Measurements from ENCODE around the gene EPHB3. TPM values are rescaled to one million over a fixed set of nuclear protein-coding genes. Genes with fewer than 3 reads are reported as not detected.

Gene EPHB3
- total and polyA plus RNA-seq, 4 donors: 0.14 to 1.8 (median 0.67) TPM

DNA sequence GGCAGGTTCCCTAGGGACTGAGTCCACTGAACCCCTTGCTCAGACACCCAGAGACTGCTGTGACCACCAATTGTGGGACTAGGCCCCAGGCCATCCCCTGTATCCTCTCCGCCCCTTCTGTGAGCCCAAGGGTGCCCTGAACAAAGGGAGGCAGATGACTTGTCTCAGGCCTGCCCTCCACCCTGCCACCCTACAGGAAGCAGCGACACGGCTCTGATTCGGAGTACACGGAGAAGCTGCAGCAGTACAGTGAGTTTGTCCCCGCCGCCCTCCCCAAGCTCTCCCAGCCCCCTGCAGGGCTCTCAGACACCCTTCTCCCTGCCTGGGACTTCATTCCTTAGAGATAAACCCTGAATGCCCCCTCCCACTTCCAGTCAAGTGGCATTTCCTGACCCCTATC lies 16.6 kb downstream of the EPHB3 start (continued):
- no peak for TF ChIP-seq EGR1 (IDR thresholded peaks at IDR 0.05; ENCODE audit: low read depth in 2 of 2)
- TF ChIP-seq RXRA (IDR thresholded peaks at IDR 0.05): no peak

DNA sequence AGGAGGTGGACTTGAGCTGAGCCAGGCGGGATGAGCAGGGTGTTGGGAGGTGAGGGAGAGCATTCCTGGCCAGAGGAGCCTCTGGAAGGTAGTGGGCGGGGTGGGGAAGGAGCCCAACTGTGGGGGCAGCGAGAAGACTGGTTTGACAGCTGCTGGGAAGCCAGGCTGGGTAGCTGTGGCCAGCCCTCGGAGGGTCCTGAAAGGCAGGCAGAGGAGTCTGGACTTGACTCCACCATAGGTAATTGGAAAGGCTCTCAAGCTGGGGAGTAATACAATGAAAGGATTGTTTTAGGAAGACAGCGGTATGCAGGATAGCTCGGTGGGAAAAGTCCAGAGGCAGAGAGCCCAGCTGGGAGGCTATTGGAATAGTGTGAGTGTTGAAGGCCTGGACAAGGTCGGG lies 17.2 kb downstream of the EPHB3 start:
- Histone ChIP-seq H3K9ac (ENCODE audit: low read depth in 1 of 2, low read length in 2 of 2) (no peak overlapping the region), H3K27ac (ENCODE audit: low read depth in 1 of 2, low read length in 2 of 2) (no peak overlapping the region), H3K4me3 (ENCODE audit: low read depth in 1 of 3, low read length in 3 of 3) (no peak overlapping the region), H3K36me3 (ENCODE audit: control insufficient read depth in 4 of 4, insufficient read depth in 3 of 4, low read depth in 1 of 4, low read length in 3 of 4) (no peaks in the 10 kb centered on the region), H3K4me1 (ENCODE audit: control insufficient read depth in 4 of 4, insufficient read depth in 4 of 4, low read length in 3 of 4) (peaks cover 17 to 29% (median 27%) of the 10 kb centered on the region in 4 donors), H3K27me3 (ENCODE audit: control insufficient read depth in 4 of 4, insufficient read depth in 4 of 4, low read length in 3 of 4) (no peaks in the 10 kb centered on the region), H3K9me3 (ENCODE audit: control insufficient read depth in 4 of 4, low read length in 3 of 4) (no peaks in the 10 kb centered on the region)
- TF ChIP-seq, protein P1, sequence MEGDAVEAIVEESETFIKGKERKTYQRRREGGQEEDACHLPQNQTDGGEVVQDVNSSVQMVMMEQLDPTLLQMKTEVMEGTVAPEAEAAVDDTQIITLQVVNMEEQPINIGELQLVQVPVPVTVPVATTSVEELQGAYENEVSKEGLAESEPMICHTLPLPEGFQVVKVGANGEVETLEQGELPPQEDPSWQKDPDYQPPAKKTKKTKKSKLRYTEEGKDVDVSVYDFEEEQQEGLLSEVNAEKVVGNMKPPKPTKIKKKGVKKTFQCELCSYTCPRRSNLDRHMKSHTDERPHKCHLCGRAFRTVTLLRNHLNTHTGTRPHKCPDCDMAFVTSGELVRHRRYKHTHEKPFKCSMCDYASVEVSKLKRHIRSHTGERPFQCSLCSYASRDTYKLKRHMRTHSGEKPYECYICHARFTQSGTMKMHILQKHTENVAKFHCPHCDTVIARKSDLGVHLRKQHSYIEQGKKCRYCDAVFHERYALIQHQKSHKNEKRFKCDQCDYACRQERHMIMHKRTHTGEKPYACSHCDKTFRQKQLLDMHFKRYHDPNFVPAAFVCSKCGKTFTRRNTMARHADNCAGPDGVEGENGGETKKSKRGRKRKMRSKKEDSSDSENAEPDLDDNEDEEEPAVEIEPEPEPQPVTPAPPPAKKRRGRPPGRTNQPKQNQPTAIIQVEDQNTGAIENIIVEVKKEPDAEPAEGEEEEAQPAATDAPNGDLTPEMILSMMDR (IDR thresholded peaks at IDR 0.05; ENCODE audit: low read depth, low read length, missing input control): no peak
- TF ChIP-seq, protein P2, sequence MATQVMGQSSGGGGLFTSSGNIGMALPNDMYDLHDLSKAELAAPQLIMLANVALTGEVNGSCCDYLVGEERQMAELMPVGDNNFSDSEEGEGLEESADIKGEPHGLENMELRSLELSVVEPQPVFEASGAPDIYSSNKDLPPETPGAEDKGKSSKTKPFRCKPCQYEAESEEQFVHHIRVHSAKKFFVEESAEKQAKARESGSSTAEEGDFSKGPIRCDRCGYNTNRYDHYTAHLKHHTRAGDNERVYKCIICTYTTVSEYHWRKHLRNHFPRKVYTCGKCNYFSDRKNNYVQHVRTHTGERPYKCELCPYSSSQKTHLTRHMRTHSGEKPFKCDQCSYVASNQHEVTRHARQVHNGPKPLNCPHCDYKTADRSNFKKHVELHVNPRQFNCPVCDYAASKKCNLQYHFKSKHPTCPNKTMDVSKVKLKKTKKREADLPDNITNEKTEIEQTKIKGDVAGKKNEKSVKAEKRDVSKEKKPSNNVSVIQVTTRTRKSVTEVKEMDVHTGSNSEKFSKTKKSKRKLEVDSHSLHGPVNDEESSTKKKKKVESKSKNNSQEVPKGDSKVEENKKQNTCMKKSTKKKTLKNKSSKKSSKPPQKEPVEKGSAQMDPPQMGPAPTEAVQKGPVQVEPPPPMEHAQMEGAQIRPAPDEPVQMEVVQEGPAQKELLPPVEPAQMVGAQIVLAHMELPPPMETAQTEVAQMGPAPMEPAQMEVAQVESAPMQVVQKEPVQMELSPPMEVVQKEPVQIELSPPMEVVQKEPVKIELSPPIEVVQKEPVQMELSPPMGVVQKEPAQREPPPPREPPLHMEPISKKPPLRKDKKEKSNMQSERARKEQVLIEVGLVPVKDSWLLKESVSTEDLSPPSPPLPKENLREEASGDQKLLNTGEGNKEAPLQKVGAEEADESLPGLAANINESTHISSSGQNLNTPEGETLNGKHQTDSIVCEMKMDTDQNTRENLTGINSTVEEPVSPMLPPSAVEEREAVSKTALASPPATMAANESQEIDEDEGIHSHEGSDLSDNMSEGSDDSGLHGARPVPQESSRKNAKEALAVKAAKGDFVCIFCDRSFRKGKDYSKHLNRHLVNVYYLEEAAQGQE (IDR thresholded peaks at IDR 0.05): no peak
- TF ChIP-seq SP1 (IDR thresholded peaks at IDR 0.05) (no peak), YY1 (IDR thresholded peaks at IDR 0.05) (no peak), NR2F2 (IDR thresholded peaks at IDR 0.05) (no peak), RAD21 (IDR thresholded peaks at IDR 0.05) (no peak), EGR1 (IDR thresholded peaks at IDR 0.05; ENCODE audit: low read depth in 2 of 2) (no peak), FOXA2 (IDR thresholded peaks at IDR 0.05) (no peak)
- TF ChIP-seq, protein P3, sequence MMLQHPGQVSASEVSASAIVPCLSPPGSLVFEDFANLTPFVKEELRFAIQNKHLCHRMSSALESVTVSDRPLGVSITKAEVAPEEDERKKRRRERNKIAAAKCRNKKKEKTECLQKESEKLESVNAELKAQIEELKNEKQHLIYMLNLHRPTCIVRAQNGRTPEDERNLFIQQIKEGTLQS (IDR thresholded peaks at IDR 0.05): no peak
- TF ChIP-seq, protein P4, sequence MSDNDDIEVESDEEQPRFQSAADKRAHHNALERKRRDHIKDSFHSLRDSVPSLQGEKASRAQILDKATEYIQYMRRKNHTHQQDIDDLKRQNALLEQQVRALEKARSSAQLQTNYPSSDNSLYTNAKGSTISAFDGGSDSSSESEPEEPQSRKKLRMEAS (IDR thresholded peaks at IDR 0.05): no peak
- TF ChIP-seq, protein P5, sequence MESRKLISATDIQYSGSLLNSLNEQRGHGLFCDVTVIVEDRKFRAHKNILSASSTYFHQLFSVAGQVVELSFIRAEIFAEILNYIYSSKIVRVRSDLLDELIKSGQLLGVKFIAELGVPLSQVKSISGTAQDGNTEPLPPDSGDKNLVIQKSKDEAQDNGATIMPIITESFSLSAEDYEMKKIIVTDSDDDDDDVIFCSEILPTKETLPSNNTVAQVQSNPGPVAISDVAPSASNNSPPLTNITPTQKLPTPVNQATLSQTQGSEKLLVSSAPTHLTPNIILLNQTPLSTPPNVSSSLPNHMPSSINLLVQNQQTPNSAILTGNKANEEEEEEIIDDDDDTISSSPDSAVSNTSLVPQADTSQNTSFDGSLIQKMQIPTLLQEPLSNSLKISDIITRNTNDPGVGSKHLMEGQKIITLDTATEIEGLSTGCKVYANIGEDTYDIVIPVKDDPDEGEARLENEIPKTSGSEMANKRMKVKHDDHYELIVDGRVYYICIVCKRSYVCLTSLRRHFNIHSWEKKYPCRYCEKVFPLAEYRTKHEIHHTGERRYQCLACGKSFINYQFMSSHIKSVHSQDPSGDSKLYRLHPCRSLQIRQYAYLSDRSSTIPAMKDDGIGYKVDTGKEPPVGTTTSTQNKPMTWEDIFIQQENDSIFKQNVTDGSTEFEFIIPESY (IDR thresholded peaks at IDR 0.05): no peak
- DNase-seq (ENCODE audit: low spot score): no peak
- WGBS: 86% methylated on average over 7 of the region's 7 CpGs

DNA sequence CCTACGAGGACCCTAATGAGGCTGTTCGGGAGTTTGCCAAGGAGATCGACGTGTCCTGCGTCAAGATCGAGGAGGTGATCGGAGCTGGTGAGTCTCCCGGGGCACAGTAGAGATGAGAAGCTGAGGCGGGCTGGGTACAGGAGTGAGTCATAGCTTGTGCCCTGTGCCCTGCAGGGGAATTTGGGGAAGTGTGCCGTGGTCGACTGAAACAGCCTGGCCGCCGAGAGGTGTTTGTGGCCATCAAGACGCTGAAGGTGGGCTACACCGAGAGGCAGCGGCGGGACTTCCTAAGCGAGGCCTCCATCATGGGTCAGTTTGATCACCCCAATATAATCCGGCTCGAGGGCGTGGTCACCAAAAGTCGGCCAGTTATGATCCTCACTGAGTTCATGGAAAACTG lies 17.9 kb downstream of the EPHB3 start:
- H3K4me1 ChIP-seq (ENCODE audit: control insufficient read depth in 4 of 4, insufficient read depth in 4 of 4, low read length in 3 of 4): peaks cover 17 to 35% (median 29%) of the 10 kb centered on the region in 4 donors
- no peaks in the 10 kb centered on the region for H3K9me3 ChIP-seq (ENCODE audit: control insufficient read depth in 4 of 4, low read length in 3 of 4)
- no peak overlapping the region for H3K27ac ChIP-seq (ENCODE audit: low read depth in 1 of 2, low read length in 2 of 2)
- no peaks in the 10 kb centered on the region for H3K36me3 ChIP-seq (ENCODE audit: control insufficient read depth in 4 of 4, insufficient read depth in 3 of 4, low read depth in 1 of 4, low read length in 3 of 4)
- no peak for DNase-seq (ENCODE audit: low spot score)
- WGBS: 87% methylated on average over 22 of the region's 22 CpGs
- no peak overlapping the region for H3K9ac ChIP-seq (ENCODE audit: low read depth in 1 of 2, low read length in 2 of 2)
- no peaks in the 10 kb centered on the region for H3K27me3 ChIP-seq (ENCODE audit: control insufficient read depth in 4 of 4, insufficient read depth in 4 of 4, low read length in 3 of 4)
- H3K4me3 ChIP-seq (ENCODE audit: low read depth in 1 of 3, low read length in 3 of 3): no peak overlapping the region
- TF ChIP-seq, protein P4 (IDR thresholded peaks at IDR 0.05): no peak
- TF ChIP-seq HNF4G (IDR thresholded peaks at IDR 0.05) (no peak), SP1 (IDR thresholded peaks at IDR 0.05) (no peak), JUND (IDR thresholded peaks at IDR 0.05) (no peak), GABPA (IDR thresholded peaks at IDR 0.05 in 1 of 2, conservative IDR thresholded peaks at IDR 0.05 in 1 of 2) (no peak), EGR1 (IDR thresholded peaks at IDR 0.05; ENCODE audit: low read depth in 2 of 2) (no peak), TAF1 (conservative IDR thresholded peaks at IDR 0.05) (no peak), RAD21 (IDR thresholded peaks at IDR 0.05) (no peak), NR2F2 (IDR thresholded peaks at IDR 0.05) (no peak), FOXA1 (IDR thresholded peaks at IDR 0.05) (no peak), HNF4A (conservative IDR thresholded peaks at IDR 0.05) (no peak), FOXA2 (IDR thresholded peaks at IDR 0.05) (no peak), YY1 (IDR thresholded peaks at IDR 0.05) (no peak)
- TF ChIP-seq, protein P5 (IDR thresholded peaks at IDR 0.05): no peak
- TF ChIP-seq, protein P3 (IDR thresholded peaks at IDR 0.05): no peak
